ENCODE measurements around the gene GBE1. TPM values are rescaled to one million over a fixed set of nuclear protein-coding genes. Genes with fewer than 3 reads are reported as not detected.

The GBE1 gene
- total RNA-seq, 2 donors from 2014 or later = 60.1 to 67.1 TPM

DNA sequence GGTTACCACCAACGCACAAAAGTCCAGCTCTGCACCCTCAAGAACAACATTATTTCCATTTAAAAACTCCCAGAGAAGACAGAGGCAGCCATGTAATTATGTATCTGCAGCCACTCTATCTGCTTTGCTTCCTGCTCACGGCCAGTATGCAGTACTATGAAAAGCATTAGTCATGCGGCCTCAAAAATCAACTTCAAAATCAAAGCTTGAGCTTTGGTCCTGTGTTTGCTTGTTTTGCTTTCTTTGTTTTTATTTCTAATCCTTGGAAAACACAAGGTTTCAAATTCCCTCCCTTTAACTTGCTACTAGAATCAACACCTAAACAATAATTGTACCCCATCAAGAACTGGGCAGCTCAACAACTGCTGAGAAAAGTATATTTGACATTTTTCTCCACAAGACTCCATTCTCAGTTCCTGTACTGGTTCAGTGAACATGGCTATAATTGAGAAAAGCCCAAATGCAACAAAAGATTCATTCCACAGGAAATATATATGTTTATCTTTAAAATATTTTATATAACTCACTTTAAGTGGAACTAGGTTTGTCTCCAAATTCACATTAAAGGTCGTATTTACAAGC, 37.6 kb downstream of the GBE1 start:
- TF ChIP-seq, protein P1, sequence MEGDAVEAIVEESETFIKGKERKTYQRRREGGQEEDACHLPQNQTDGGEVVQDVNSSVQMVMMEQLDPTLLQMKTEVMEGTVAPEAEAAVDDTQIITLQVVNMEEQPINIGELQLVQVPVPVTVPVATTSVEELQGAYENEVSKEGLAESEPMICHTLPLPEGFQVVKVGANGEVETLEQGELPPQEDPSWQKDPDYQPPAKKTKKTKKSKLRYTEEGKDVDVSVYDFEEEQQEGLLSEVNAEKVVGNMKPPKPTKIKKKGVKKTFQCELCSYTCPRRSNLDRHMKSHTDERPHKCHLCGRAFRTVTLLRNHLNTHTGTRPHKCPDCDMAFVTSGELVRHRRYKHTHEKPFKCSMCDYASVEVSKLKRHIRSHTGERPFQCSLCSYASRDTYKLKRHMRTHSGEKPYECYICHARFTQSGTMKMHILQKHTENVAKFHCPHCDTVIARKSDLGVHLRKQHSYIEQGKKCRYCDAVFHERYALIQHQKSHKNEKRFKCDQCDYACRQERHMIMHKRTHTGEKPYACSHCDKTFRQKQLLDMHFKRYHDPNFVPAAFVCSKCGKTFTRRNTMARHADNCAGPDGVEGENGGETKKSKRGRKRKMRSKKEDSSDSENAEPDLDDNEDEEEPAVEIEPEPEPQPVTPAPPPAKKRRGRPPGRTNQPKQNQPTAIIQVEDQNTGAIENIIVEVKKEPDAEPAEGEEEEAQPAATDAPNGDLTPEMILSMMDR (IDR thresholded peaks at IDR 0.05) = no peak
- Histone ChIP-seq H3K9me3 (no peaks in the 10 kb centered on the region), H3K27me3 (replicated peaks; ENCODE audit: insufficient read depth) (no peaks in the 10 kb centered on the region), H3K27ac (peak overlapping the region; percentile 18 to 30), H3K36me3 (no peaks in the 10 kb centered on the region), H3K4me3 (peak overlapping the region; percentile 35), H3K4me1 (ENCODE audit: control insufficient read depth in 1 of 2, low read depth in 2 of 2) (peaks cover 24 to 28% of the 10 kb centered on the region in 2 donors)
- no peak for DNase-seq (ENCODE audit: low spot score)
- ATAC-seq (ENCODE audit: insufficient number of reproducible peaks, low FRiP score, low read depth) = no peak

DNA sequence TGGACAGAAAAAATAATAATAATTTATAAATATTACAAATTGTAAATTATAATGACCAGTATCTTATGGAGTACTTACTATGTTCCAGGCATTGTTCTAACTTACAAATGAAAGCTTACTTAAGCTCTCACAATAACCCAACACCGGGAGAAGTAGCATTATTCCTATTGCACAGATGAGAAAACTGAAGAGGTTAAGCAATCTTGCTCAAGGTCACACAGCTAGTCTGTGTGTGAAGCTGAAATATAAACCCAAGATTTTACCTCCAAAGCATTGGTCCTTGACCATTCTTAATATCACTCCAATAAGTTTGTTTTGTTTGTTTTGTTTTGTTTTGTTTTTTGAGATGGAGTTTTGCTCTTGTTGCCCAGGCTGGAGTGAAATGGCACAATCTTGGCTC, 43.1 kb downstream of the GBE1 start:
- no peaks in the 10 kb centered on the region for H3K9me3 ChIP-seq
- H3K4me1 ChIP-seq (ENCODE audit: control insufficient read depth in 1 of 2, low read depth in 2 of 2) = peaks cover 1 to 11% of the 10 kb centered on the region in 2 donors
- H3K27ac ChIP-seq = no peak overlapping the region

DNA sequence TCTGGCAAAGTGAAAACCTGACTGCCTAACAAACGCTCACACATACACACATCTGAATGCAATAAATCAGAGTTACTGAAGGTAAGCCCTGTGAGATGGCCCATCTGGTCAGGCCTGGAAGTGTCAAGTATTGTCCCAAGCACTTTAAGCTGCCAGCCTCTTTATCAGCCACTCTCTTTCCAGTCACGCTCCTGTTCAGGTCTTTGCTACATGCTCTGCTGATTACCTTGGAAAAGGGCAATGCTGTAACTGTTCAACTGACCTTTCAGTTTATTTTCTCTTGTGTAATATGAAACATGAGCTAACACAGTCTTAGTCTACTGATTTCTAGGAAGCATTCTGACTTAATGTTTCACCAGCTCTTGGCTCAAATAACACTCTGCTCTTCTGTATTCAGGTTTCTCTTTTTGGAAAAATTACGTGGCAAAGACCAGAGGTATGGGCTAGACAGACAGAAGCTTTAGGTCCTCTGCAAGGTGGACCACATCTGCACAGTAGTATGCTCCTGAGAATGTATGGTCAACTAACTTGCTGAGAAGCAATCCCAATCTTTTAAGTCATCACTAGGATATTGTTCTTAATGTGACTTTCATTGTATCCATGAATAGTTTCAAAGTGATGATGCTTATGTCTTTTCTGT, 44.5 kb downstream of the GBE1 start:
- Histone ChIP-seq H3K36me3 (no peaks in the 10 kb centered on the region), H3K27ac (peak overlapping the region in 1 of 2 donors; percentile 4), H3K4me1 (ENCODE audit: control insufficient read depth in 1 of 2, low read depth in 2 of 2) (peaks cover 0 to 8% of the 10 kb centered on the region in 2 donors), H3K4me3 (no peak overlapping the region), H3K27me3 (replicated peaks; ENCODE audit: insufficient read depth) (no peaks in the 10 kb centered on the region), H3K9me3 (no peaks in the 10 kb centered on the region)
- TF ChIP-seq, protein P1 (IDR thresholded peaks at IDR 0.05) = no peak
- DNase-seq (ENCODE audit: low spot score) (no peak), ATAC-seq (ENCODE audit: insufficient number of reproducible peaks, low FRiP score, low read depth) (no peak)

More for the DNA sequence above, 43.1 kb downstream of the GBE1 start:
- TF ChIP-seq, protein P1 (IDR thresholded peaks at IDR 0.05) = no peak
- H3K4me3 ChIP-seq = no peak overlapping the region
- no peak for ATAC-seq (ENCODE audit: insufficient number of reproducible peaks, low FRiP score, low read depth)
- H3K36me3 ChIP-seq = no peaks in the 10 kb centered on the region
- no peak for DNase-seq (ENCODE audit: low spot score)
- H3K27me3 ChIP-seq (replicated peaks; ENCODE audit: insufficient read depth) = no peaks in the 10 kb centered on the region

DNA sequence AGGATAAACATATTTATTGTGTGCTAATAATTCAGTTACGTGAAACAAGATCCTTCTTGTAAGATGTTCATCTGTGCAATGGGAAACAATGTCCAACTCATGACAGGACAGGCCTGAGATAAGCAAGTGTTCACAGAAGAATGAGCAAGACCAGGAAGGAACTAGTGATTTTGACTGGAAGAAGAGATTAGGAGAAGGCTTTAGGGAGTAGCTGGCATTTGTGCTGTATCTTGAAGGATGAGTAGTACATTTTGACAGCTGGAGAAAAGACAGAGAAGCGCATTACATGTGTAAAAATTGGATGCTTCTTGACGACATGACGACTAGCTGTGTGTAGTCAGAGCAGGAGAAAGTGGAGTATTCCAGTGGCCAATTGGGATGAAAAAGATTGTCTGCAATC, 48.4 kb downstream of the GBE1 start:
- H3K27ac ChIP-seq = no peak overlapping the region
- TF ChIP-seq, protein P1 (IDR thresholded peaks at IDR 0.05) = no peak
- peaks cover 6 to 8% of the 10 kb centered on the region in 2 donors for H3K4me1 ChIP-seq (ENCODE audit: control insufficient read depth in 1 of 2, low read depth in 2 of 2)
- no peak overlapping the region for H3K4me3 ChIP-seq
- no peaks in the 10 kb centered on the region for H3K27me3 ChIP-seq (replicated peaks; ENCODE audit: insufficient read depth)
- H3K36me3 ChIP-seq = no peaks in the 10 kb centered on the region
- no peak for DNase-seq (ENCODE audit: low spot score)
- ATAC-seq (ENCODE audit: insufficient number of reproducible peaks, low FRiP score, low read depth) = no peak
- no peaks in the 10 kb centered on the region for H3K9me3 ChIP-seq

DNA sequence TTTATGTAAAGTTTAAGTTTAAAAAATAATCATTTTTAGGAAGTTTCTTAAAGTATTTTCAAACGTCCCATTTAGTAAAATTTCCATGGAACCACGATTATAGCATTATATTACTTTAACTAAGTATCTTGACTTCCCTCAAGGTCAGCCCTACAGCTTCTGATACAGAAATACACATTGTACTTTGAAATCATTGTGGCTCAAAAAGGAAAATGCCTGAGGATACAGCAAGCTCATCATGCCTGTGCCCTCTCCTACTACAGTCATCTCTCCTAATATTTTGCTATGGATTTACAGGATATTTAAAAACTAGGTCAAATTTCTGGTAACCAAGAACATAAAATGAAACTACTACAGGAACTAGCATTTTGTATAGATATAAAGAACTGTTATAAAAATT, 51.8 kb downstream of the GBE1 start:
- Histone ChIP-seq H3K27me3 (replicated peaks; ENCODE audit: insufficient read depth) (no peaks in the 10 kb centered on the region), H3K36me3 (no peaks in the 10 kb centered on the region), H3K9me3 (no peaks in the 10 kb centered on the region), H3K4me3 (no peak overlapping the region), H3K27ac (no peak overlapping the region), H3K4me1 (ENCODE audit: control insufficient read depth in 1 of 2, low read depth in 2 of 2) (peaks cover 0 to 6% of the 10 kb centered on the region in 2 donors)
- DNase-seq (ENCODE audit: low spot score) (no peak), ATAC-seq (ENCODE audit: insufficient number of reproducible peaks, low FRiP score, low read depth) (no peak)
- TF ChIP-seq, protein P1 (IDR thresholded peaks at IDR 0.05) = no peak
